GM21786 (cell line): ENCODE results near the gene GAS7.

Source experiments
- ATAC-seq: cut with Tn5 transposase; IDR thresholded peaks from one replicate; pipeline ENCODE4 v1.9.1; 2021; ENCODE audit not compliant: unreplicated experiment

Gene GAS7

GRCh38 chr17:10172778-10173177 is 25.6 kb downstream of the GAS7 start:
- ATAC-seq, result no peak

- no peak for ATAC-seq
Measured at GRCh38 chr17:10172241-10172741, 26.1 kb downstream of the GAS7 start.

- ATAC-seq, result no peak
Measured at GRCh38 chr17:10171581-10171981, 26.8 kb downstream of the GAS7 start.

GRCh38 chr17:10171122-10171571 is 27.3 kb downstream of the GAS7 start:
- ATAC-seq, result no peak

- no peak for ATAC-seq
Measured at GRCh38 chr17:10170233-10170632, 28.2 kb downstream of the GAS7 start.

GRCh38 chr17:10169290-10169689 is 29.1 kb downstream of the GAS7 start:
- ATAC-seq, result no peak

GRCh38 chr17:10166176-10166935 is 32.0 kb downstream of the GAS7 start:
- no peak for ATAC-seq

GRCh38 chr17:10162096-10162495 is 36.3 kb downstream of the GAS7 start:
- ATAC-seq, result no peak

GRCh38 chr17:10161386-10161785 is 37.0 kb downstream of the GAS7 start:
- ATAC-seq, result no peak

- ATAC-seq, result peak; percentile 84
Measured at GRCh38 chr17:10156948-10157607, 41.3 kb downstream of the GAS7 start.

GRCh38 chr17:10156599-10156947 is 41.8 kb downstream of the GAS7 start:
- peak; percentile 30 for ATAC-seq

GRCh38 chr17:10156077-10156435 is 42.4 kb downstream of the GAS7 start:
- ATAC-seq, result no peak

GRCh38 chr17:10155371-10156076 is 42.9 kb downstream of the GAS7 start:
- no peak for ATAC-seq

GRCh38 chr17:10151667-10152496 is 46.5 kb downstream of the GAS7 start:
- no peak for ATAC-seq

GRCh38 chr17:10149573-10150399 is 48.6 kb downstream of the GAS7 start:
- ATAC-seq, result peak; percentile 61

- no peak for ATAC-seq
Measured at GRCh38 chr17:10147761-10148415, 50.5 kb downstream of the GAS7 start.

GRCh38 chr17:10147040-10147439 is 51.4 kb downstream of the GAS7 start:
- ATAC-seq, result no peak

- ATAC-seq, result no peak
Measured at GRCh38 chr17:10144982-10145381, 53.4 kb downstream of the GAS7 start.

- ATAC-seq, result no peak
Measured at GRCh38 chr17:10144456-10144855, 54.0 kb downstream of the GAS7 start.

- no peak for ATAC-seq
Measured at GRCh38 chr17:10141436-10141835, 57.0 kb downstream of the GAS7 start.
